Stimulated activated CD8-positive, alpha-beta memory T cell treated with anti-CD3 and anti-CD28 coated beads, Interleukin-4, amount 100 ng/mL, for 4 hours (primary cell): ENCODE data around the gene LONP1.
A peak's percentile ranks its signal among the peaks of the same experiment; 100 is the strongest.
"Not testable (repeated sequence)": the region's sequence is repeated elsewhere in the genome, so short reads cannot be mapped to it uniquely, and the experiment has no call there.

Experiments used
- DNase-seq, 2 donors: peaks; one replicate each; pipeline ENCODE4 v3.0.0-alpha.2; 2020; ENCODE audit warnings: low read depth in 2 of 2, low spot score in 1 of 2

Gene LONP1

DNA sequence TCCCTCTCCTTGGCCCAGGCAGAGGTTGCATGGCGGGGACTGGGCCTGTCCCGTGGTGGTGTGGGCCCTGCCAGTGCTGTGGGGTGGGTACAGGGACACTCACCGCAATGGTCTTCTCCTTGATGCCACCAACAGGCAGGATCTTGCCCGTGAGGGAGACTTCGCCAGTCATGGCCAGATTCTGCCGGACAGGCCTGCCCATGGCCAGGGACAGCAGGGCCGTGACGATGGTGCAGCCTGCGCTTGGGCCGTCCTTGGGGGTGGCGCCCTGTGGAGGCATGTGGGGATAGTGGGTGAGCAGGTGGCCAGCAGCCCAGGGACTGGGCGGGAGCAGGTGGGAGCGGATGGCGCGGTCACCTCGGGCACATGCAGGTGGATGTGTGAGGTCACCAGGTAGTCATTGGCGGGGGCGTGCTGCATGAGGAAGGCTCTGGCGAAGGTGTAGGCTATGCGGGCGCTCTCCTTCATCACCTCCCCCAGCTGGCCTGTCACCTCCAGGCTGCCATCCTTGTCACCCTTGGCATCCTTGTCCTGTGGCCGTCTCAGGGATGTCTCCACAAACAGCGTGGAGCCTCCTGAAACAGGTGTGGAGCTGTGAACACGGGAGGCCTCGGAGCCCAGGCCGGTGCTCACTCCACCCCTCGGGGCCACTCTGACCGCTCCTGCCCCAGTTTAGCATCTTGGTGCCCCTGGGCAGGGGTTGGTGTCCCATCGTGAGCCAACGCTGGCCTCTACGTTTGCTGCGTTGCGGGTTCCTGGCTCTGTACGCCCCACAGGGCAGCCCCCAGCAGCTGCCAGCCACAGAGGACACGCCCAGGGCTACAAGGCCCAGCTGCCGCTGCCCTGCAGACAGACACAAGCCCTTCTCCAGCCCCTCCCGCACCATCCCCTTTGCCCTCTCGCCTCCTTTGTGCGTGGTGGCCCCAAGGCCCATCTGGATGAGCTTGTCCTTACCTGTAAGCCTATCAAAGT, 26.5 kb downstream of the LONP1 start:
- DNase-seq = no peak

DNA sequence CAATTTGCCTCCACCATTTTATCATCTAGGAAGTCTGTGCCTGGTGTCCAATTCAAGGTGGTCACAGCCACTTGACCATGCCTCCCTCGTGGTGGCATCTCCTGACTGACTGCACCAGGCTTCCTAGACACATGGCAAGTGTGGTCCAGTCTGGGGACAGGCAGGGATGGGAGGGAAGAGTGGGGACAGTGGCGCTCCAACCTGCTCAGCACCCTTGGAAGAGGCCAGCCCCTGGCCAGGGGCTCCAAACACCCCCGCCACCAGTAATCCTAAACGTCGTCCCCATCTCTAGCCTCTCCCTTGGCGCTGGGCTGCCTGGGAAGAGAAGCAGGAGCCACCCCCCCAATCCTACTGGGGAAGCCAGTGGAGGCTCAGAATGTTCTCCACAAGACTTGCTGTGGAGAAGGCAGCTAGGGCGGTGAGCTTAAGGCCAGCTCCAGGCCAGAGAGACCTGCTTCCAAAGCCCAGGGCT, 27.2 kb downstream of the LONP1 start:
- DNase-seq = no peak

DNA sequence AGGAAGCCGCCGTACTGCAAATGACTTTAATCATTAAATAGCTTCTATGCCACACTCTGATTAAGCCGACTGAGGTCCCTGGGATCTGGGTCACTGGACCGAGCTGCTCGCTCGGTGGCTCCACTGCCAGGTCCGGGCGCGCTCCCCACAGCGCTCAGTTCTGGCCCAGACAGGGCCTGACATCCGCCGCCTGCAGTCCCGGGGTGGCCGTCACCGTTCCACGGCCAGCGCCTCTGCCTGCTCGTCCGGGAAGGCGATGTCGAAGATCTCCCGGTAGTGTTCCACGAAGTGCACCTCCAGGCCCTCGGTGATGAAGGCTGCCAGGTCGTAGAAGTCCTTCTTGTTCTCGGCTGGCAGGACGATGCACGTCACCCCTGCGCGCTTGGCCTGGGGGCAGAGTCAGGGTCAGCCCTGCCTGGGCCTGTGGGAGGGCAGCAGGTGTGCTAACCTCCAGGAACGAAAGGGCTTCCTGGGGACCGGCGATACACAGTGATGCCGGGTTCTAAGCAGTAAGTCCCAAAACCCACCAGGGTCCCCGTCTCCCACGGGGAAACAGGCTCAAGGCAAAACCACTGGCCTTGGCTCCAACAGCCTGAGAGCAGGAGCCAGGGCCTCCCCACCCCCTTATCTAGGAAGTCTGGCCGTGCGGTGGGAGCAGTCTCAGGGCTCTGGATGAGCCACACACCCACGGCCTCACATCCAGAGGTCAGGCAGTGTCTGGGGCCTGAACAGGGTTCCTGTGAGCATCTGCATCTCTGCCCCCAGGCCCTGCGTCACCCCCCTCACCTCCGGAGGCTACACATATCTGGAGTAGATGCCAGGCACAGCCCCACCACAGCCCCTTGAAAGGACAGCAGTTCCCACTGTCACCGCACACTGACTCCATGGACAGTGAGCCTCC, 27.9 kb downstream of the LONP1 start:
- no peak for DNase-seq

DNA sequence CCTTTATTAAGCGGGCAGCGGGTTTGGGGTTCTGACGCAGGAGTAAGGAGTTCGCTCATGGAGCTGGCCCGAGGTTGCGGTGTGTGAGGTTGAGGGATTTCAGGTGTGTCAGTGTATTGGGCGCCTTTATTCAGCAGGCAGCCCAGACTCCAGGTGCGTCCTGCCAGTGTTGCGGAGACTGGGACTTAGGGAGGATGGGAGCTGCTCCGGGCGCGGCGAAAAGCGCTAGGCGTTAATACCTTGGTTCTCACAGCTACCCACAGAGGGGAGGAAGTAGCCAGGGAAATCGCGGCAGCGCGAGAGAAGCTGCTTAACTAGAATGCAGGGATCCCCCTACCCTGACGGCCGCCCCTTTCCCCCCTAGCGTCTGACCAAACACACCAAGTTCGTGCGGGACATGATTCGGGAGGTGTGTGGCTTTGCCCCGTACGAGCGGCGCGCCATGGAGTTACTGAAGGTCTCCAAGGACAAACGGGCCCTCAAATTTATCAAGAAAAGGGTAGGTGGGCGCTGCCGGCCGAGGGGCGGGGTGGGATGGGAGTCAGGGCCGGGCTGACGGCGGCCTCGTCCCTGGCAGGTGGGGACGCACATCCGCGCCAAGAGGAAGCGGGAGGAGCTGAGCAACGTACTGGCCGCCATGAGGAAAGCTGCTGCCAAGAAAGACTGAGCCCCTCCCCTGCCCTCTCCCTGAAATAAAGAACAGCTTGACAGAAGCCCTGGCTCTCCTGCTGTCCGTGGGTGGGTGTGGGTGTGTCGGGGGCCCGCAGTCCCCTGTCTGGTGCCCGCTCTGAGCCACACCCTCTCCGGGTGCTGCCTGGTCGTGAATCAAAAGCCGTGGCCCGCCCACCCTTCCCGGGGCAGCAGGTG, 28.8 kb downstream of the LONP1 start:
- peak; percentile 46 to 54 for DNase-seq

DNA sequence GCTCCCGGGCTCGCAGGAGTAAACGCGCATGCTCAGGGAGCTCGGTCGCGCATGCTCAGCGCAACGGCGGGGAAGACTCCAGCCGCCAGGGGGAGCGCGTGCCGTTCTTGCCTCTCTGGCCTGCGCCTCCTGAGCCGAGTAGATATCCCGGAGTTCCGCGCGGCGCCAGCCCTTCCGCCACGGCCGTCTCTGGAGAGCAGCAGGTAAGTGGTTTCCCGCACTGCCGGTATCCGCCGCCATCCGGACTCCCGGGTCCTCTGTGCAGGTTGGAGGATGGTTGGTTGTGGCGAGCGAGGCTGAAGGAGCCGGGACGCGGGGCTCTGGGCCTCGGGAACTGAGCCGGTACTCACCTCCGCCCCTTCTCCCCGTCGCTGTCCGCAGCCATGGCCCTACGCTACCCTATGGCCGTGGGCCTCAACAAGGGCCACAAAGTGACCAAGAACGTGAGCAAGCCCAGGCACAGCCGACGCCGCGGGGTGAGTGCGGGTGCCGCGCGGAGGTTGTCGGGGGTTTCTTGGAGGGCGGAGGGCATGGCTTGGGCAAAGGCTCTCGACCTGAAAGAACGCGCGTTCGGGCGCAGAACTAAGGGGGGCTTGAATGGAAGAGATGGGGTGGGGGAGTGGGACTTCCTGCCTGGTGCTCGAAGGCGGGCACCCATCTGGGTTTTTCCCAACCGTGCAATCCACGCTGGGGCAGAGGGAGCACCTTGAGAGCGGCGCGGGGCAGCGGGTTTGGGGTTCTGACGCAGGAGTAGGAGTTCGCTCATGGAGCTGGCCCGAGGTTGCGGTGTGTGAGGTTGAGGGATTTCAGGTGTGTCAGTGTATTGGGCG, 29.6 kb downstream of the LONP1 start, which contains the start of gene RPL36:
TSS of gene RPL36 (plus strand) at position 171 of the 830 bp plus-strand sequence. CDS start at position 384, 213 bp downstream.
- DNase-seq = peak; percentile 94 to 97

DNA sequence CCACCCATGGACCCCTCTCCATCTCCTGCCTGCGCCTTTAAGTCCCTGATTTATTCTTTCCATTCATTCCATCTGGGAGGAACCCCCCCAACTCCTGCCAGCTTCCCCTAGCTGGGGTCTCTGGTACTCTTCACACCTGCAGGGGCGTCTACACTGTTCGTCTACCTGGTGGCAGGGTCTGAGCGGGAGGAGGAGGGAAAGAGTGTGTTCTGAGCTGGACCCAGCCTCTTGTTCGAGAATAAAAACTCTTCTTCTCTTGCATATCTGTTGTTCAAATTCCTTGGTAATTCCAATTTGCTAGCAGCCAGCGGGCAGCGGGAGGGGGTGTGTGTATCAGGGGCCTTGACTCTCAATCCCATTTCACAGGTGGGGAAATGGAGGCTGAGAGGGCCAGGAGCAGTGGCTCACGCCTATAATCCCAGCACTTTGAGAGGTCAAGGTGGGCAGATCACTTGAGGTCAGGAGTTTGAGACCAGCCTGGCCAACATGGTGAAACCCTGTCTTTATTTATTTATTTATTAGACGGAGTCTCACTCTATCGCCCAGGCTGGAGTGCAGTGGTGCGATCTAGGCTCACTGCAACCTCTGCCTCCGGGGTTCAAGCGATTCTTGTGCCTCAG, 31.6 kb downstream of the LONP1 start:
- DNase-seq = not testable (repeated sequence)

DNA sequence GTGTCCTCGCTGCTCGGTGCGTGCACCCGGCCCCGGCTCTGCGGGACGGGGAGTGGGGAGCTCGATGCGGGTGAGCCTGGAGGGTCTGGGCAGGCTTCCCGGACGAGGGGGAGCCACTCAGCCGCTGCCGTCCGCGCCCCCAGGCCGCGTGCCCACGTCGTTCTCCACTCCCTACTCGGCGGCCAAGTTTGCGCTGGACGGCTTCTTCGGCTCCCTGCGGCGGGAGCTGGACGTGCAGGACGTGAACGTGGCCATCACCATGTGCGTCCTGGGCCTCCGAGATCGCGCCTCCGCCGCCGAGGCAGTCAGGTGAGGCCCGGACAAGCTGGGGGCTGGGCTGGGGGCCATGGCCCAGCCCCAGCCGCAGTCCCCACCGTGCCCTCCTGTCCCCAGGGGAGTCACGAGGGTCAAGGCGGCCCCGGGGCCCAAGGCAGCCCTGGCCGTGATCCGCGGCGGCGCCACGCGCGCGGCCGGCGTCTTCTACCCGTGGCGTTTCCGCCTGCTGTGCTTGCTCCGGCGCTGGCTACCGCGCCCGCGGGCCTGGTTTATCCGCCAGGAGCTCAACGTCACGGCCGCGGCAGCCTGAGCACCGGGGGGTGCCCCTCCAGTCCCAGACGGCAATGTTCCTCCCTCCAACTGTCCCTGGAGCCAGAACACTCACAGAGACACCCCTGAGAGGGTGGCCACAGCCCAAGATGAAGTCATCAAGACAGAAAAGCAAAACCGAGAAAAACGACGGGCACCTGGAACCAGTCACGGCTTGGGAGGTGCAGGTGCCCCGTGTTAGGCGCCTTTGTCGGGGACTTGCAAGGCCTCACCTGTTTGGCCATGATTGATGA, 32.4 kb downstream of the LONP1 start:
- no peak for DNase-seq

DNA sequence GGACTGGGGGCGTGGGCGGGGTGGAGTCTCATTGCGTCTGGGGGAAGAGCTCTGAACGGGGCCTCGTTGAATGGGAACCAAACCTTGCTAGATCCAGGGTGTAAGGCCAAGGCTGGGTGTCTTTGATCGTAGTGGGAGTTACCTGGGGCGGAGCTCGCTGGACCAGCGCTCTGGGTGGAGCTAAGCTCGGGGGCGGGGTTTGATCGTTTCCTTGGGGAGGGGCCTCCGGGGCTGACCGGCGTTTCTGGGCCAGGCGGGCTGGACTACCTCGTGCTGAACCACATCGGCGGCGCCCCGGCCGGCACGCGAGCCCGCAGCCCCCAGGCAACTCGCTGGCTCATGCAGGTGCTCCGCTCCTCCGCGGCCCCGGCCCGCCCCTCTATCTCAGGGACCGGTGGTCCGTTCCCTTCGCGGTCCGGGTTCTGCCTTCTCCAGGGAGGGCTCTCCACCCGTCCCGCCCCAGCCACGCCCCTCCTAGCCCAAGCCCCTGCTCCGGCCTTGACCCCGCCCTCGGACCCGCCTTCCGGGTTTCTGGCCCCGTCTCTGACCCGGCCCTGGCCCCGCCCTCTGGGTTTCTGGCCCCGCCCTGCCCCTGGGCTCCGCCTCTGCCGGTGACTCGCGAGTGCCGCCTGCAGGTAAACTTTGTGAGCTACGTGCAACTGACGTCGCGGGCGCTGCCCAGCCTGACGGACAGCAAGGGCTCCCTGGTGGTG, 33.1 kb downstream of the LONP1 start:
- peak; percentile 94 for DNase-seq

DNA sequence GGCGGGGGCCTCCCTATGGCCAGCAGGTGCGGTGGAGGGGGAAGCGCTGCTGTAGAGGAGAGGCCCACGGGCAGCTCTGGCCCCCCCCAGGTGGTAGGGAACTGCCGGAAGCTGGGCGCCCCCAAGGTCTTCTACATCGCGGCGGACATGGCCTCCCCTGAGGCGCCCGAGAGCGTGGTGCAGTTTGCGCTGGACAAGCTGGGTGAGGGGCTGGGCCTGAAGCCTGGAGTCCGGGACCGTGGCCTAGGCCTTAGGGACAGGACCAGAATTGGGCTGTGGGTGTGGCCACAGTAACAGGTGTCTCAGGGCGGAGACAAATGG, 33.7 kb downstream of the LONP1 start:
- no peak for DNase-seq

DNA sequence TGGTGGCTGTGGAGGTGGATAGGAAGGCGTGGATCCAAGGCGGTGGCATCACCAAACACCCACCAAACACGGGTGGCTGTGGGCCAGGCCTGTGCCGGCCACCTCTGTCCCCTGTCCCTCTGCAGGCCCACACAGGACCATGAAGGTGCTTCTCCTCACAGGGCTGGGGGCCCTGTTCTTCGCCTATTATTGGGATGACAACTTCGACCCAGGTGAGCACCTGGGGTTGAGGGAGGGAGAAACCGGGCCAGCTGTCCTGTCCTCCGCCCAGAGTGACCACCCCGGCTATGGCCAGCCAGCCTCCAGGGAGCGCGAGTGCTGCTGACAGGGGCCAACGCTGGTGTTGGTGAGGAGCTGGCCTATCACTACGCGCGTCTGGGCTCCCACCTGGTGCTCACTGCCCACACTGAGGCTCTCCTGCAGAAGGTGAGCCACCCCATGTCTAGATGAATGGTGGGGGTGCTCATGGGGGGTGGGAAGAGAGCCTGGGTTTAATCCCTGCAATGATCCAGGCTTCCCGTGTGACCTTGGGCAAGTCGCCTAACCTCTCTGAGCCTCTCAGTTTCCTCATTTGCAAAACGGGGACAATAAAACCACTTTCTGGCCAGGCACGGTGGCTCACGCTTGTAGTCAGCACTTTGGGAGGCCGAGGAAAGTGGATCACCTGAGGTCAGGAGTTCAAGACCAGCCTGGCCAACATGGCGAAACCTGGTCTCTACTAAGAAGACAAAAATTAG, 35.1 kb downstream of the LONP1 start:
- DNase-seq = no peak

DNA sequence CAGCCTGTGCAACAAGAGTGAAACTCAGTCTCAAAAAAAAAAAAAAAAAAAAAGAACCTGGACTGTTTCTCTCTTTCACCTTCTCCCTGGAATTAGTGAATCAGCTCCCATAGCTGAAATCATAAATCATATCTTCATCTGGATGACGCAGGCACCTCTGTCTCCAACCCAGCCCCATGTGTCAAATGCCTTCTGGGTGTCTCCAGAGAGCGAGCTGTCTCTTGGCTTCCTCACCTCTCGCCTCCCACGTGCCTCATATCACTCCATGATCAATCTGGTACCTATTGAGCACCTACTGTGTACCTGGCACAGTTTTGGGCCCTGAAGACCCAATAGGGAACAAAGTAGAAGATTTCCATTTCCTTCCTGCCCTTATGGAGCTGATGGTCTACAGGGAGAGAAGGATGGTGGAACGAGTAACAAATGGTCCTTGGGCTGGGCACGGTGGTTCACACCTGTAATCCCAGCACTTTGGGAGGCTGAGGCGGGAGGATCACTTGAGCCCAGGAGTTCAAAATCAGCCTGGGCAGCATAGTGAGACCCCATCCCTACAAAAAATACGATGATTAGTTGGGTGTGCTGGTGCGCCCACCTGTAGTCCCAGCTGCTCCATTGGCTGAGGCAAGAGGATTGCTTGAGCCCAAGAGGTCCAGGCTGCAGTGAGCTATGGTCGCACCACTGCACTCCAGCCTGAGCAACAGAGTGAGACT, 36.6 kb downstream of the LONP1 start:
- DNase-seq = no peak

DNA sequence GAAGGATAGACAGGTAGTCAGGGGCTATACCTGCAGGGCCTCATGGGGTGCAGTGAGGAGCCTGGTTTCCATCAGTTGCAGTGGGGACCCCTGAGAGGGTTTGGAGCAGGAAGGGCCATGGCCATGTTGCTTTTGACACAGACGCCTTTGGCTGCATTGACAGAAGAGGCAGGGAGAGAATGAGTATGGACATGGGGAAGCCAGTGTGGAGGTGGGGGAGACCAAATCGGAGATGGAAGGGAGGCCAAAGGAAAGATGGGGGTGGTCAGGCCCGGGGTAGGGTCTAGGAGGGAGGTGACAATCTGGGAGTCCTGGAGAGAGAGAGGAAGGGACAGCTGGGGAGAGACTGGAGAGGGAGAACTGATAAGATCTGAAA, 37.9 kb downstream of the LONP1 start:
- DNase-seq = no peak

DNA sequence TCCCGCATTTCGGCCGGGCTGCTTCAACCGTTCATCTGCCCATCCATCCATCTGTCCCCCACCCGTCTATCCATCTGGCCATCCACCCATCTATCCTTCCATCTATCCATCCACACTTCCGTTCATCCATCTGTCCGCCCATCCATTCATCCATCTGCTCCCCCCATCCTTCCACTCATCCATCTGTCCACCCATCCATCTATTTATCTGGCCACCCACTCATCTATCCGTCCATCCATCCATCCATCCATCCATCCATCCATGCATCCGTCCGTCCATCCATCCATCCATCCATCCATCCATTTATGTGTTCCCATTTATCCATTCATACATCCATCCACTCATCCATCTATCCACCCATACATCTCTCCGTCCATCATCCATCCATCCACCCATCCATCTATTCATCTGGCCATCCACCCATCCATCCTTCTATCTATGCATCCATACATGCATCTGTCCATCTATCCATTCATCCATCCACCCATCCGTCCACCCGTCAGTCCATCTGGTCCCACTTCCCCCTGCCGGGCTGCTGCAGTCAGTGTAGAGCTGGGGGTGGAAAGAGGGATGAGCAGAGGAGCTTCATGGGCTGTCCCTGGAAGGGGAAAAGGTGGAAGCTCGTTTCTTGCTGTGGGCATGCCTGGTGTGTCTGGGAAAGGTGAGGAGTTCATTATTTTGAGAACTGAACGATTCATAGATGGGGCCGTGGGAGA, 38.4 kb downstream of the LONP1 start:
- no peak for DNase-seq

DNA sequence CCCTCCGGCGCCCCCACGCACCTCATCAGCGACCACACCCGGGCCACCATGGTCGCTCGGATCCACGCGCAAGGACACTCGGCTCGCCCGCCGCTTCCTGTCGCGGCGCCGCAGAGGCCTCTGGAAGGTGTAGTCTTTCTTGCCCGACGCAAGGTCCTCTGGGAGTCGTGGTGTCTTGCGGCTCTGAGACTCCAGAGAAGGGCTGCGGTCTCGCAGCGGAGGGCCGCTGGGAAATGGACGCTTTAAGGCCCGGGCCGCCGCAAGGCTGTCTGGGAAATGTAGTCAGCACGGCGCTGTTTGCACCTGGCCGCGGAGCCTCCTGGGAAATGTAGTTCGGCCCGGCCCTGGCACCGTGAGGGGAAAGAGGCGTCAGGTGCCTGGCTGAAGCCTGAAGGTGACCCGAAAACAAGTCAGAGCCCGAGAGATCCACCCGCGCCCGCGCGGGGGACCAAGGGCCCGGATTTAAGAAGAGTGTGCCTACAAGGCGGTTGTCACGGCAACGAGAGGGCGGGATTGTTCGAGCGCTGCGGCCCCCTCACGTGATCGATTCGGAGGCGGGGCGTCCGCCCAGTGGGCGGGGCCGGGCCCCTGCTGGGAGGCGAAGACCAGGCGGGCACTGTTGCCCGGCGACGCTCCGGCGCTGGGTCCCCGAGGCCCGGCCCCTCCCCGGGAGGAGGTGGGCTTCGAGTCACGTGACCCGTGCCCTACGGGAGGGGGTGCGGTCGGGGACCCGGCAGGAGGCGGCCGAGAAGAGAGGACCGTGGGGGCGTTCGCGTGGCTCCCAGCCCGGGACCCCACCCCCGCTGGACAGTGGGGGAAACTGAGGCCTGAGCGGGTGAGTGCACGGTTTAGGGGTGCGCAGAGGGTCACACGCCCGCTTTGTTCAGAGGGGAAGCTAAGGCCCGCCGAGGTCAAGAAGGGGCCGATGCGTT, 39.2 kb downstream of the LONP1 start, which contains the start of the genes HSD11B1L and MICOS13:
TSS of gene HSD11B1L (plus strand) at position 591 of the 932 bp plus-strand sequence. CDS start 3,806 bp downstream, outside the sequence.
TSS of gene MICOS13 (minus strand) at position 80 of the 932 bp plus-strand sequence. CDS start at position 50, 30 bp downstream.
- DNase-seq = peak; percentile 93 to 97

DNA sequence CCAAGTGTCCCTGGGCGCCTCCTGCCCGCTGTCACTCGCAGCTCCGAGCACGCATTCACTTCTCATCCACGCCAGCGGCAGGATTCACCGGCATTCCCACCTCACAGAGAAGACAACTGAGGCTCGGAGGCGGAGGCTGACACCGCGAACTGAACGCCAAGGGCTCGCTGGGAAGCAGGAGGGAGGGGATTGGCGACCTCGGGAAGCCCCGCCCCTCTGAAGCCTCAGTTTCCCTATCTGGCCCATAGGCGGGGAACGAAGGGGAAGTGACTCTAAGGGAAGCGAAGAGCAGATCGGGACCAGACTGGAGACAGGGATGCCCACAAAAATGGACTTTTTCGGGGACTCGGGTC, 39.9 kb downstream of the LONP1 start:
- DNase-seq = no peak
